Transverse colon (tissue), 4 donors: ENCODE measurements around the gene CCDC60.

ENCODE experiments used
- EP300 ChIP-seq: sonication (generic); formaldehyde crosslinking; IDR thresholded peaks from one replicate; pipeline ENCODE4 v1.6.1; 2017; ENCODE audit warnings: antibody characterized with exemption, low read depth
- POLR2A ChIP-seq: fragments of 450-650 bp; IDR thresholded peaks from one replicate; pipeline ENCODE4 v1.6.1; 2016; ENCODE audit warnings: antibody characterized with exemption, mild to moderate bottlenecking, moderate library complexity
- POLR2AphosphoS5 ChIP-seq, 3 donors: sonication (generic); formaldehyde crosslinking; IDR thresholded peaks; one replicate each; pipeline ENCODE4 v1.6.1; 2016; ENCODE audit warnings: antibody characterized with exemption in 3 of 3
- TF ChIP-seq, protein P1 (sequence below), 5 experiments: fragments of 200-600 bp in 3 of 5; fragments of 450-650 bp in 2 of 5; sonication (generic) in 3 of 5; IDR thresholded peaks; 1 replicate in 2 of 5; 2 replicates in 3 of 5; pipeline ENCODE4 v1.5.1; 2016 to 2017; ENCODE audit warnings: antibody characterized with exemption in 5 of 5, inconsistent platforms in 3 of 5, mild to moderate bottlenecking in 2 of 5, moderate library complexity in 1 of 5

DNA sequence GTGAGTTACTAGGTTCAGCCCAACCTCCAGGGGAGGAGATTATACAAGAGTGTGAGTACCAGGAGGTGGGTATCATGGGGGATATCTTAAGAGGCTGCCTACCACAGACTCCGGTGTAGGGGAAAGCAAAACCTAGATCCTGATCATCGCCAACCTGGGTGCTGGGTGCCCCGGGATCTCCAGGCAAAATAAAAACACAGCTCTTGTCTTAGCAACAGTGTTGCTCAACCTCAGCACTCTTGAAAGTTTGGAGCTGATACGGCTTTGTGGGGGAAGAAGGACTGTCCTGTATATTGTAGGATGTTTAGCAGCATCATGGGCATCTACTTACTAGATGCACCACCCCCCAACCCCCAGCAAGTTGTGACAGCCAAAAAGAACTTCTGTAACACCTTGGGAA is 74.5 kb downstream of the CCDC60 start:
- TF ChIP-seq, protein P1, sequence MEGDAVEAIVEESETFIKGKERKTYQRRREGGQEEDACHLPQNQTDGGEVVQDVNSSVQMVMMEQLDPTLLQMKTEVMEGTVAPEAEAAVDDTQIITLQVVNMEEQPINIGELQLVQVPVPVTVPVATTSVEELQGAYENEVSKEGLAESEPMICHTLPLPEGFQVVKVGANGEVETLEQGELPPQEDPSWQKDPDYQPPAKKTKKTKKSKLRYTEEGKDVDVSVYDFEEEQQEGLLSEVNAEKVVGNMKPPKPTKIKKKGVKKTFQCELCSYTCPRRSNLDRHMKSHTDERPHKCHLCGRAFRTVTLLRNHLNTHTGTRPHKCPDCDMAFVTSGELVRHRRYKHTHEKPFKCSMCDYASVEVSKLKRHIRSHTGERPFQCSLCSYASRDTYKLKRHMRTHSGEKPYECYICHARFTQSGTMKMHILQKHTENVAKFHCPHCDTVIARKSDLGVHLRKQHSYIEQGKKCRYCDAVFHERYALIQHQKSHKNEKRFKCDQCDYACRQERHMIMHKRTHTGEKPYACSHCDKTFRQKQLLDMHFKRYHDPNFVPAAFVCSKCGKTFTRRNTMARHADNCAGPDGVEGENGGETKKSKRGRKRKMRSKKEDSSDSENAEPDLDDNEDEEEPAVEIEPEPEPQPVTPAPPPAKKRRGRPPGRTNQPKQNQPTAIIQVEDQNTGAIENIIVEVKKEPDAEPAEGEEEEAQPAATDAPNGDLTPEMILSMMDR (IDR thresholded peaks at IDR 0.05), result no peak
- no peak for TF ChIP-seq POLR2A
- no peak for TF ChIP-seq POLR2AphosphoS5 (IDR thresholded peaks at IDR 0.05)
- no peak for TF ChIP-seq EP300
